ENCODE data around the gene GYPE.
"Not testable (repeated sequence)": the region's sequence is repeated elsewhere in the genome, so short reads cannot be mapped to it uniquely, and the experiment has no call there.

The GYPE gene

DNA sequence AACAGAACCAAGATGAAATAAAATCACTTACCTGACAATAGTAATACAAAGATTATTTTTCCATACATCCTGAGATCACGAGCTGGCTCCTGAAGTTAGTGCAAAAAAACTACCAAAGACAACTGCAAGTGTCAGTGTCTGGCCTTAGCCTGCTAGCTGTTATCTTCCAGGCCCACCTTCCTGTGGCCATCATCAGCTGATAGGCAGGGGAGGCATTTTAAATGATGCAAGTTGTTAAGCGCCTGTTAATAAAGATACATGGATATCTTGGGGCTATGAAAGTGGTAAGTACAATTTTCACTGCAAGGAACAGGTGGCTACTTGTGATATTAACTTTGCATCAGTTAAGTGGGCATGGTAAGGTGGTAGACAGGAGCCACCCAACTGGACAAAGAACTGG lies at the start of gene GYPE:
GYPE (minus strand) TSS at position 120 of the 400 bp plus-strand sequence; CDS start at position 68, 52 bp downstream.
- DNase-seq, result not testable (repeated sequence)

DNA sequence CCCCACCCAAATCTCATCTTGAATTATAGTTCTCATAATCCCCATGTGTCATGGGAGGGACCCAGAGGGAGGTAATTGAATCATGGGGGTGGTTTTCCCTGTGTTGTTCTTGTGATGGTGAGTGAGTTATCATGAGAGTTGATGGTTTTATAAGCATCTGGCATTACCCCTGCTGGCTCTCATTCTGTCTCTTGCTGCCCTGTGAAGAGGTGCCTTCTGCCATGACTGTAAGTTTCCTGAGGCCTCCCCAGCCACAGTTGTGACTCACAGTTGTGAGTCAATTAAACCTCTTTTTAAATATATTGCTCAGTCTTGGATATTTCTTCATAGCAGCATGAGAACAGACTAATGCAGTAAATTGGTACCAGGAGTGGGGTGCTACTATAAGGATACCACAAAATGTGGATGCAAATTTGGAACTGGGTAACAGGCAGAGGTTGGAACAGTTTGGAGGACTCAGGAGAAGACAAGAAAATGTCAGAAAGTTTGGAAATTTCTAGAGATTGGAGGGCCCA lies 46.2 kb upstream of the GYPE start:
- not testable (repeated sequence) for DNase-seq

DNA sequence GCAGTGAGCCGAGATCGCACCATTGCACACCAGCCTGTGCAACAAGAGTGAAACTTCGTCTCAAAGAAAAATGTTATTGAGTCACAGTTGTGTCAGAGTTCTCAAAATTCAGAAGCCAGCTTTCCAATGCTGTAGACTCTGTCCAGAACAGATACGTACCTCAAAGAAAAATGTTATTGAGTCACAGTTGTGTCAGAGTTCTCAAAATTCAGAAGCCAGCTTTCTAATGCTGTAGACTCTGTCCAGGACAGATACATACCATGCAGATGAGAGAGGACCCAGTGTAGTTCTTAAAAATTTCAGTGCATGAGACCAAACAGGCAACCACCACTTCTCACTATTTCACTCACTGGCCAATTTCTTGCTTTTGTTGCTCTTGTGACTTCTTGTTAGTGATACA lies 45.6 kb upstream of the GYPE start:
- not testable (repeated sequence) for DNase-seq

DNA sequence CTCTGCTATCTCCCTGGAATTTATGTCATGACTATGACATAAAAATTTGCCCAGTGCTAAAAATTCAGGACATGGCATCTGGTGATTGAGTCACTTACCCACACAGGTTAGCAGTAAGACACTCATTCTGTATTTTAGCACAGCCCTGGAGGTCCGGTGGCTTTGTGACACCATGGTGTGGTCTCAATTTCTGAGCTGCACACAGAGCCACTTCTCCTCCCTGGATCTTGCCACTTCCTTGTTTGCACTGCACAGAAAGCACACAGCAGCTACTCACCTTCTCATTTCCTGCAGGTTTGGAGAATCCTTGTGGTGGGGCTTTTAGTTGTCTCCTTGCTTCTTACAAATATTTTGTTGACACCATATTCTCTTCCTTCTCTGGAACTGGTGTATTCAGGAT lies 44.8 kb upstream of the GYPE start:
- not testable (repeated sequence) for DNase-seq

DNA sequence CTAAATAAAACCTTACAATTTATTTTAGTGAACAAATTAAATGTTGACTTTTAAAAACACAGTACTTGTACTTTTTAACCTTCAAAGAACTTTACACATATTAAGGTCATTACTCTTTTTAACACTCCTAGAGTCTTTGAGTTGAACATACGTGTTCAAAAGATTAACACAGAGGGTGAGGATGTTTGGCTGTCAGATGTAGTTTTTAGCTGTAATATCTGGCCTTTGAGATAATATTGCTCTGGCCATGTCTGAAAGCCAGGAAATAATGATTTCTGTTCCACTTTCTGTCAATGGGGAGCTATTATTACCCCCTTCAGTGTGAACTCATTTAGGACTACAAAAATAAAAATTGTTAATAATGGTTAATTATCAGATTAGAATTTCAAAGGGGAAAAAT lies 42.1 kb upstream of the GYPE start:
- DNase-seq, result not testable (repeated sequence)

DNA sequence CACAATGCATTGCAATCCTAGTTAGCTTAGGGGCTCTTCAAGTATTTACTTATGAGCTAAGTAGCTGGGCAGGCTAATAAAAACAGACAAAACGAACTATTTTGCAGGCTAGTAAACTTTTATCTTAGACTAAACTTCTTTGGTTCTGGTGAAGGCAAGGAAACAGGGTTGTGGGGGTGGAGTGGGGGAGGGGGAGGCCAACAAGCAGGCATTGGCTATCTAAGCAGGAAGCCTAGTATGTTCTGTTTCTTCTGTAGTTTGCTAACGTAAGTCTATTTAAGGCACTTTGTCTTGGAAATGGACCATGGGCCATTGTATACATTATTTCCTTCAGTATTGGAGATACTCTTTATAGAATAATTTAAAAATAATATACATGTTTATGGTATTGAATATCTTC lies 35.3 kb upstream of the GYPE start:
- not testable (repeated sequence) for DNase-seq

DNA sequence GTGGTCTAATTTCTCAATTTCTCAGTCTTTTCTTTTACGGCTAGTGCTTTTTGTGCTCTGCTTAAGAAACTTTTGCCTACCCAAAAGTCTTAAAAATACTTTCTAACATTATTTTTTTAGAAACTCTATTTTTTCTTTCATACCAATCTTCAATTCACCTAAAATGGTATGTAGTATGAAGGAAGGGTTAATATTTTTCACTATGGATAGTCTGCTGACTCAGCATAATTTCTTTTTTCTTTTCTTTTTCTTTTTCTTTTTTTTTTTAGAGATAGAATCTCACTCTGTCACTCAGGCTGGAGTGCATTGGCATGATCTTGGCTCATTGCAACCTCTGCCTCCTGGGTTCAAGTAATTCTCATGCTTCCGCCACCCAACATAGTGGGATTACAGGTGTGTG lies 34.2 kb upstream of the GYPE start:
- DNase-seq, result no peak

DNA sequence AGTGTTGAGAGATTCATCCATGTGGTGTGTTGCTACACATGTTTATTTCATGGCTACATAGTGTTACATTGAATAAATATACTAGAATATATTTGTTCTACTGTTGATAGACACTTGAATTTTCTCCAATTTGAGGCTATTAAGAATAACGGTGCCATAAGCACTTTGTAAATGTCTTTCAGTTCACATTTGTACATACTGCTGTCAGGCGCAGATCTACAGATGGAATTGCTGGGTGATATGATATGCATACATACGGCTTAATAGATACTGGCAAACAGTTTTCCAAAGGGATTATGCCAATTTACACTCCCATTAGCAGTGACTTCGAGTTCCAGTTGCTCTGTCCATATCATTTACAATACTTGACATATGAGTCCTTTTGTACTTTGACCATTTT lies 33.5 kb upstream of the GYPE start:
- not testable (repeated sequence) for DNase-seq

DNA sequence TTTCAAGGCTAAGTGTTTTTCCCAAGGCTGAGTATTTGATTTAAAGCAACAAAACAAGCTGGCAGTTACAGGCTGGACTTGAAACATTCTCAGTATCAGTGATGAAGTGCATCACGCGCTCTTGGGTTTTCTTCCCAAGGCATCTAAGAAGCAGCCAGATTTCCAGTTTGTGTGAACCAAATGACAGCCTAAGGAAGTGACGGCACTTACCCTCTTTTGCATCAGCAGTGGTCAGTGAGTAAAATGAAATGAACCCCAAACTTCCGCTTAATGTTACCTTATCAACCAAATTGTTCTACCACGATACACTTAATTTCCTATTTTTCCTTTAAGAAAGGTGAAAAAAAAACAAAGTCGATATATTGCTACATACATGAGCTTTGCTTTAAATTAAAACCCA lies 15.8 kb upstream of the GYPE start:
- no peak for DNase-seq

DNA sequence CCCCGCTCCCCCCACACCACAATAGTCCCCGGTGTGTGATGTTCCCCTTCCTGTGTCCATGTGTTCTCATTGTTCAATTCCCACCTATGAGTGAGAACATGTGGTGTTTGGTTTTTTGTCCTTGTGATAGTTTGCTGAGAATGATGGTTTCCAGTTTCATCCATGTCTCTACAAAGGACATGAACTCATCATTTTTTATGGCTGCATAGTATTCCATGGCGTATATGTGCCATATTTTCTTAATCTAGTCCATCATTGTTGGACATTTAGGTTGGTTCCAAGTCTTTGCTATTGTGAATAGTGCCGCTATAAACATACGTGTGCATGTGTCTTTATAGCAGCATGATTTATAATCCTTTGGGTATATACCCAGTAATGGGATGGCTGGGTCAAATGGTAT lies 11.1 kb upstream of the GYPE start:
- DNase-seq, result not testable (repeated sequence)

DNA sequence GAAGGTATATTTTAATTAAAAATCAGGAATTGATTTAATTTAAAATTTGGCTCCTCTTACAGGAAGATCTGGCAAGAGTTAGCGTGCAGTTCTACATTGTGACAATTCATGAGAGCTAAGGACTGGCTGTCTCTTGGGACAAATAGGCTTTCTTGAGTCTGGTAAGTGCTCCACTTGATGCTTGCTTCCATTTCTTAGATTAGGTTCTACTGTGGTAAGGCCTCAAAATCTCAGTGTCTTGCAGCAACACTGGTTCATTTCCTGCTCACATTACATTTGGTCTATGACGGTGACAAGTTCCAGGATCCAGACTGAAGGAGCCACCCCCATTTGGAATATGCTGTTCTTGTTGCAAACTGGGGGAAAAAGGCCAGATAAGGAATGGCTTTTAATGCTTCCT lies 7.1 kb upstream of the GYPE start:
- DNase-seq, result not testable (repeated sequence)

DNA sequence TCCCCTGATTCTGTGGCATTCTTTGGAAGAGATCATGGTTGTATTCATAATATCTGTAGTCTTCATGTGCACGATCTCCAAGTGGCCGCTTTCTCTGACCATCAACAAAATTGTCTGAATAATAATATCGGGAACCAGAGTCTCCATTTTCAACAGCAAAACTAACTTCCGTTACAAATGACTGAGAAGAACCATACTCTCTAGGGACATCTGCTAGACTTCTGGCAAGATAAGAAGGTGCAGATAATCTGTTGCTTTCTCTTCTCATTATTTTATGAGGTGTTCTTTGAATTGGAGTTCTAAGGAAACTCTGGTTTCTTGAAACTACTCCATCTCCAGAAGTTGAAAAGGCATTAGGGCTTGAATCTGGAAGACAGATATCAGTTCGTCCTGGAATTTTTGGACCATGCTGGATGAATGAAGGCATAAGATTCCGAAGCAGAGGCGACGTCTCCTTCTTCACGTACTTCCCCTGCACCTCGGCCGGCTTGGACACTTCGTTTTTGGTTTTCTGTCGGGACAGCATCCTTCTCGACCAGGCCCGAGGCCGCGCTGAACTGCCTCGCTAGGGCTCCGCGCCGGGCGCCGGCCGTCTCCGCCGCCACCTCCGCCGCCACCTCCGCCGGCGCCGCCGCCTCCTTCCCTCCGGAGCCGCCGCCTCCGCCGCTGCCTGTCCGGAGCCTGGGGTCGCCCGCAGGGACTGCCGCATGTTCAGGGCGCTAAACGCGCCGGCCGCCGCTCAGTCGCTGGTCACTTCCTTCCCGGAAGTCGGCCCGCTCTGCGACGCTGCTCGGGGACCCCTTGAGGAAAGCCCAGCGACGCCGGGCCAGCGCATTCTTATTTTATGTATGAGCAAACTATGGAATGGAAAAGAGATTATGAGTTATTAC lies 6.4 kb upstream of the GYPE start:
- DNase-seq, result peak; percentile 34

DNA sequence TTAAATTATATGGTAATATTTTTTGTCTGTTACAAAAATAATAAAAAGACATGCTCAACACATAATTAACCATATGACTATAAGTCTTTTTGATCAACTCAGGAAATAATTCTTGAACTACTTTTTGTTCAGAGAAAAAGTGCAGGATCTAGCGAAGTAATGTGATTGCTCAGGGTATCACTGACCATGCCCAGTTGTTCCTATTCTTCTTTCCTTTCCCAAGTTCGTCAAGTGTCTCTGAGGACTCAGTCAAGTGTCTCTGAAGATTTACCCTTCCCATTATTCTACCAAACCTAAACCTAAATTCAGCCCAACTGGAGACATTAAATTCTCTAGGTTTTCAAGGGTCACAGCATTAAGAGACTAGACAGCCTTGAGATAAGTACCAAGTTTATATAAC lies 5.5 kb upstream of the GYPE start:
- not testable (repeated sequence) for DNase-seq

DNA sequence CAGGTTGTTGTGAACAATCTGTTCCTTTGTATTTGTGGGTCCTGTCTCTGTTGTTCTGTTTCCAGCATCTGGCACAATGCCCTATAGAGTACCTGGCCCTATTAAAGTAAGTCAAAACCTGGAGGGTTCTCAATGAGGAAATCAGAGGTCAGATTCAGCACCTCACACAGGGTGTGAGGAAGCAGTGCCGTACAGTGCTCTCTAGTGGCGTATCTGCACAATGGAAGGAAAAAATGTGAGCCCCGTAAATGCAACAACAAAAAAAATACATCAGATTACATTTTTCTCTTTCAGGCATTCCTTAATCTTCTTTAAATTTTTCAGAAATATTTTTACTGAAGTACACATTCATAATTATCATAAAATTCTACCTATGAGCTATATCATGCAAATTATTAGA lies 2.5 kb upstream of the GYPE start:
- peak; percentile 20 for DNase-seq

DNA sequence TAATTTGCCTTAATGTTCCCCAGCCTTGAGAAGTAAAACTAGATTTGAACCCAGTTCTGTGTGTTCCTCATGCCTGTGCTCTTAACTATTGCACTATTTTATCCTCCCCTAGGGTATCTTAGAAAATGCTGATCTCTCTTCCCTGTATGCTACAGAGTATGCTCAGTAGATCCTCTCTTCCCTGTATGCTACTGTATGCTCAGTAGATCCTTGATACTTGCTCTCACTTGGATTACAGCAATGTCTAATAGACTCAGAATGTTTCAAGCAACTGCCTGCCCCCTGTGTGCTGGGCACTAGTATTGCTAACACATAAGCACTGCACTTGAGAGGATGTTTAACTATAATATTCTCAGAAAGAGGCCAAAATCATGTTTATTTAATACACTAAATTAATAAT lies 928 bp downstream of the GYPE start:
- not testable (repeated sequence) for DNase-seq

DNA sequence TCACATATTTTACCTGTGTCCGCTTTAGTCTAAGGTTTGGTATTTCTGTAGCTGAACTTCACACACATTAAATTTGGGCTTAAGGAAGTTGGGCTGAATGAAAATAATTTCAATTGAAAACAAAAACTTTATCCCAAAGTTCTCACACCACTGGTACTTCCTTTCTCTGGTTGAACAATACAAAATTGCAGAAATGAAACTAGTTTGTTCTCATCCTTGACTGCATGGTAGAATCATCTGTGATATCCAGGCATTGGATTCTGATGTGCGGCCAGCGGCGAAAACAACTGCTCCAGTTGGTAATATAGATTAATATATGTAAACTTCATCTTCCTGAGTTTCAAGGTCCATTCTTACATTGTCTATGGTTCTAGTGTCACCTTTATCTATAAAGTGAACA lies 15.0 kb downstream of the GYPE start:
- not testable (repeated sequence) for DNase-seq

DNA sequence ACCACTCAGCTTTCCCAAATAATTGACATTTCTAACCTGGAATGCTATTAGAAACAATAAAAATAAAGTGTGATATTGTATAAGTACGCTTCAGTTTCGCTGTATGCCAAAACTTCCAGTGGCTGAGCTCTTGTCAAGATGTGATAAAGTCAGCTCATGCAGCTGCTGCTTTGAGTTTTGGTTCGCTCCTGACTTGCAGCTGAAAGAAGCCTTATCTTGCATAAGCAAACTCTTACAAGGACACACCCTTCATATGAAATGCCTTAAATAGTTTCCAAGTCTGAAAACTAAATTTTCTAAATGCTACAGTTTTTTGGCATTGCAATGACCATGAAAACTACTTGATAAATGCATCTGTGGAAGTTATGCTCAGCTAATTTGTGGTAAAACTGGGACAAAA lies 17.2 kb downstream of the GYPE start:
- not testable (repeated sequence) for DNase-seq

DNA sequence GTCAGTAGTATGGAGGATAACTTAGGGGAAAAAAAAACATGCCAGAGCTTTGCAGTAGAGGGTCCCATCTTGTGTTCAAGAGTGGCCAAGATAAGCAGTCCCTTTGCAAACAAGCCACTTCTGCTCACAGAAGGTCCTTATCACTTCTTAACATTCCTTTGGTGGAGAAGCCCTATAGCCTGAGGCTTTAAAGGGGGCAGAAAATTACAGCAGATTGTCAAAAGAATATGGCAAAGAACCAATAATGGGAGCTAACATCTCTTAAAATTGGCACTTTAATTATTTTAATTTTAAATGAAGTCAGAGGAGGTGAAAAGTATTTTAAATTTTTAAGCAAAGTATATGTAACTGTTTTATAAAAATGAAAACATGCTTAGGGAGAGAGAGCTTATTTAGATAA lies 20.4 kb downstream of the GYPE start:
- DNase-seq, result not testable (repeated sequence)

DNA sequence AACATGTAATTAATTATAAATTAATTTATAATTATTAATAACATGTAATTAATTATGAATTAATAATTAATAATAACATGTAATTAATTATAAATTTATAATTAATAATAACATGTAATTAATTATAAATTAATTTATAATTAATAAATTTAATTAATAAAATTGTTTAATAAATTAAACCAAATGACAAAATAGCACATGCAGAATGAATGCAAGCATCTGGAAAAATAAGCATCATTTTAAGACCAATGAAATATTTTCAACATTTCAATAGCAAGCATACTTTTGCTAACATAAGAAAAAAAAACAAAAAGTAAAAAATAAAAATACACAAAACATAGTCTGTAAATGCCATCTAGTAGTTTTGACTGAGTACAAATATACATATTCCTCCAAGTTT lies 21.8 kb downstream of the GYPE start:
- DNase-seq, result no peak

DNA sequence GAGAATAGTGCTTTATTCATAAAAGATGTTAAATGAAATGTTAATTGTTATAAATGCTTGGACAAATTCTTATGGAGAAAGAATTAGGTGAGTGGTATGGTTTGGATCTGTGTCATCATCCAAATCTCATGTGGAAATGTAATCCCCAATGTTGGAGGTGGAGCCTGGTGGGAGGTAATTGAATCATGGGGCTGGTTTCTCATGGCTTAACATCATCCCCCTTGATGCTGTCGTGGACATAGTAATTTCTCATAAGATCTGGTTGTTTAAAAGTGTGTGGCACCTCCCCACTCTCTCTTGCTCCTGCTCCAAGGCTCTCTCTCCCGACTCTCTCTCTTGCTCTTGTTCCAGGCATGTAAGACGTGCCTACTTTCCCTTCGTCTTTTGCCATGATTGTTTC lies 22.5 kb downstream of the GYPE start:
- no peak for DNase-seq

DNA sequence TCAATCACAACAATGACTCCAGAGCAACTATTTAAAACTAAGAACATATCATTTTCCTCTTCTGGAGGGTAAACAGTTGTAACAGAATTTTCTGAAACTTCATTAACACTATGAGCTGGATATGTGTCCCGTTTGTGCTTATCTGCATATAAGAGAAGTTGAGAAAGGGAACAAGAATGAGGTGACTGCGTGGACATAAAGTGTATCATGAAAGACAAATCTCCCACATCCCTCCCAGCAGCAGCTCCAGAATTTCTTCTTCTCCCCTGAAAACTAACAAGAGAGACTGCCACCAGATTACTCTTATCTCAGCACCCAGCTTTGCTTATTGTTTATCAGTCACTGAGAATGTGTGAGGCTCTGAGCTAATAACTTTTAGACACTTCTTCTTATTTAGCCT lies 25.8 kb downstream of the GYPE start:
- DNase-seq, result not testable (repeated sequence)

DNA sequence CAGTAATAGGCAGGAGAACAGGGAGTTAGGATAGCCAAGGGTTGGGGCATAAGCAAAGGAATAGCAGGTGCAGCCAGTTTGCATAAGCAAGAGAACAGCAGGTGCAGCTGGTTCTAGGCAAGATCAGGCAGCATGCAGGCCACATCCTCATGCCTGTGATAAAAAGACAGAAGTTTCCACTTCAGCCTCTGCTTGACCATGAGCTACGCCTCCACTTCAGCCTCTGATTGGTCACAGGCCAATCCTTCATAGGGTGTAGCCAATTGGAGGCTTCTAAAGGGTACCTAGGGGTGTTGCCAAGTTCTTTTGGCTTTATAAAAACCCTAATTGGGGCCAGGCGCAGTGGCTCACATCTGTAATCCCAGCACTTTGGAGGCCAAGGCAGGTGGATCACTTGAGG lies 30.0 kb downstream of the GYPE start:
- DNase-seq, result not testable (repeated sequence)

DNA sequence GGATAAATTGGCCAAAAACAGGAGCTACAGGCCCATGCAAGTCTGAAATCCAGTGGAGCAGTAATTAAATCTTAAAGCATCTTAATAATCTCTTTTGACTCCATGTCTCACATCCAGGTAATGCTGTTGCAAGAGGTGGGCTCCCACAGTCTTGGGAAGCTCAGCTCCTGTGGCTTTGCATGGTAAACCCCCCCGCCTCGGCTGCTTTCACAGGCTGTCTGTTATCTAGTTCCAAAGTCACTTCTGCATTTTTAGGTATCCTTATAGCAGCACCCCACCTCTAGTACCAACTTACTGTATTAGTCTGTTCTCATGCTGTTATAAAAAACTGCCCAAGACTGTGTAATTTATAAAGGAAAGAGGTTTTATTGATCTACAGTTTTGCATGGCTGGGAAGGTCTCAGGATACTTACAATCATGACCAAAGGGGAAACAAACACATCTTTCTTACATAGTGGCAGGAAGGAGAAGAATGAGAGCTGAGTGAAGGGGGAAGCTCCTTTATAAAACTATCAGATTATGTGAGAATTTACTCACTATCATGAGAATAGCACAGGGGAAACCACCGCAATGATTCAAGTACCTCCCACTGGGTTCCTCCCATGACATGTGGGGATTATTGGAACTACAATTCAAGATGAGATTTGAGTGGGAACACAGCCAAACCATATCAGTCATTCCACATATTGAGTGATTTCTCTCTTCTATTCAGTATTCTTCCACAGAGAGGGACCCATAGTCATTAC lies 34.7 kb downstream of the GYPE start:
- not testable (repeated sequence) for DNase-seq

DNA sequence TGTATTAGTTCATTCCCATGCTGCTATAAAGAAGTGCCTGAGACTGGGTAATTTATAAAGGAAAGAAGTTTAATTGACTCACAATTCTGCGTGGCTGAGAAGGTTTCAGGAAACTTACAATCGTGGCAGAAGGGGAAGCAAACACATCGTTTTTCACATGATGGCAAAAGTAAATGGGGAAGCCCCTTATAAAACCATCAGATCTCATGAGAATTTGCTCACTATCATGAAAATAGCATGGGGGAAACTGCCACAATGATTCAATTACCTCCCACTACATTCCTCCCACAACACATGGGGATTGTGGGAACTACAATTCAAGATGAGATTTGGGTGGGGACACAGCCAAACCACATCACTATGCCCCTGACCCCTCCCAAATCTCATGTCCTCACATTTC lies 35.4 kb downstream of the GYPE start:
- DNase-seq, result not testable (repeated sequence)

Measured in stimulated activated CD4-positive, alpha-beta T cell treated with anti-CD3 and anti-CD28 coated beads, Interleukin-1b, Interleukin-23, amount 100 ng/mL, for 48 hours (primary cell).